ENCODE measurements around the gene LATS2. TPM values are rescaled to one million over a fixed set of nuclear protein-coding genes. Genes with fewer than 3 reads are reported as not detected.
"Not testable (repeated sequence)": the region's sequence is repeated elsewhere in the genome, so short reads cannot be mapped to it uniquely, and the experiment has no call there.

Gene LATS2
- total and polyA plus RNA-seq, 3 experiments from 2014 or later = 0.66 to 1.9 (median 1.4) TPM

DNA sequence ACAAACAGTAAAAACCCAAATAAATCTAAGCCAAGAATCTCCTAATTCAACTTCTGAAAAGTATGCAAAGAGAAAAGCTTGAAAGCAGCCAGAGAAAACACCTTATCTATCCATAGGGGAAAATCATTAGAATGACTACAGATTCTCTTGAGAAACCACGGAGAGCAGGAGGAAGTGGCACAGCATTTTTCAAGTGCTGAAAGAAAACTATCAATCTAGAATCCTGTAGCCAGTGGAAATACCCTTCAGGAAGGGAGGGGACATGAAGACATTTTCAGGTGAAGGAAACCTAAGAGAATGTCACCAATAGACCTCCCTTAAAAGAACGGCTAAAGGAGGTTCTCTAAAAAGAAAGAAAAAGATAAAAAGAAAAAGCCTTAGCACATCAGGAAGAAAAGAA, 92.6 kb downstream of the LATS2 start:
- CTCF ChIA-PET = no interaction called here
- no peak overlapping the region for H3K27ac Mint-ChIP-seq
- Histone ChIP-seq H3K9me3 (ENCODE audit: low read length) (no peaks in the 10 kb centered on the region), H3K27ac (ENCODE audit: low read depth, low read length) (no peak overlapping the region), H3K36me3 (ENCODE audit: insufficient read depth, low read length) (no peaks in the 10 kb centered on the region), H3K27me3 (ENCODE audit: insufficient read depth, low read length, poor library complexity, severe bottlenecking) (no peaks in the 10 kb centered on the region), H3K4me1 (ENCODE audit: insufficient read depth, low read length) (no peaks in the 10 kb centered on the region), H3K4me3 (ENCODE audit: low read length) (no peak overlapping the region)
- peaks cover 0 to 20% of the 10 kb centered on the region in 2 donors for H3K27me3 Mint-ChIP-seq
- H3K4me1 Mint-ChIP-seq = peaks cover 0 to 11% (median 0%) of the 10 kb centered on the region in 3 donors
- H3K36me3 Mint-ChIP-seq = no peaks in the 10 kb centered on the region
- H3K9me3 Mint-ChIP-seq = no peaks in the 10 kb centered on the region
- no peak overlapping the region for H3K4me3 Mint-ChIP-seq
- no peak for DNase-seq
- POLR2A ChIA-PET = no interaction called here

GRCh38 chr13:20967340-20967739, 94.0 kb downstream of the LATS2 start:
- no peak overlapping the region for H3K27ac ChIP-seq (ENCODE audit: low read depth, low read length)
- H3K4me3 Mint-ChIP-seq = no peak overlapping the region
- no peaks in the 10 kb centered on the region for H3K4me1 ChIP-seq (ENCODE audit: insufficient read depth, low read length)
- ChIA-PET POLR2A (no interaction called here), CTCF (no interaction called here)
- H3K27me3 Mint-ChIP-seq = peaks cover 0 to 13% of the 10 kb centered on the region in 2 donors
- no peak for DNase-seq
- H3K9me3 ChIP-seq (ENCODE audit: low read length) = no peaks in the 10 kb centered on the region
- H3K36me3 Mint-ChIP-seq = no peaks in the 10 kb centered on the region
- no peaks in the 10 kb centered on the region for H3K36me3 ChIP-seq (ENCODE audit: insufficient read depth, low read length)
- no peak overlapping the region for H3K27ac Mint-ChIP-seq
- H3K27me3 ChIP-seq (ENCODE audit: insufficient read depth, low read length, poor library complexity, severe bottlenecking) = no peaks in the 10 kb centered on the region
- no peak overlapping the region for H3K4me3 ChIP-seq (ENCODE audit: low read length)
- H3K9me3 Mint-ChIP-seq = no peaks in the 10 kb centered on the region
- peaks cover 0 to 11% (median 0%) of the 10 kb centered on the region in 3 donors for H3K4me1 Mint-ChIP-seq

- POLR2A ChIA-PET = no interaction called here
- no peak overlapping the region for H3K4me3 Mint-ChIP-seq
- CTCF ChIA-PET = no interaction called here
Observed at GRCh38 chr13:20964904-20965303, 96.5 kb downstream of the LATS2 start.

DNA sequence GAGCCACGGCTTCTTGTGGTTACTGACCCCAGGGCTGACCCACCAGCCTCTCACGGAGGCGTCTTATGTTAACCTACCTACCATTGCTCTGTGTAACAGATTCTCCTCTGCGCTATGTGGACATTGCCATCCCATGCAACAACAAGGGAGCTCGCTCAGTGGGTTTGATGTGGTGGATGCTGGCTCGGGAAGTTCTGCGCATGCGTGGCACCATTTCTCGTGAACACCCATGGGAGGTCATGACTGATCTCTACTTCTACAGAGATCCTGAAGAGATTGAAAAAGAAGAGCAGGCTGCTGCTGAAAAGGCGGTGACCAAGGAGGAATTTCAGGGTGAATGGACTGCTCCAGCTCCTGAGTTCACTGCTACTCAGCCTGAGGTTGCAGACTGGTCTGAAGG, 99.7 kb downstream of the LATS2 start:
- POLR2A ChIA-PET; DNase-seq; H3K36me3 Mint-ChIP-seq; H3K36me3 ChIP-seq (ENCODE audit: insufficient read depth, low read length); H3K4me1 Mint-ChIP-seq; H3K9me3 ChIP-seq (ENCODE audit: low read length); H3K4me1 ChIP-seq (ENCODE audit: insufficient read depth, low read length); H3K4me3 ChIP-seq (ENCODE audit: low read length); CTCF ChIA-PET; H3K27ac Mint-ChIP-seq; H3K27ac ChIP-seq (ENCODE audit: low read depth, low read length); H3K9me3 Mint-ChIP-seq; H3K27me3 ChIP-seq (ENCODE audit: insufficient read depth, low read length, poor library complexity, severe bottlenecking): not testable (repeated sequence)
- H3K27me3 Mint-ChIP-seq = peaks cover 0 to 32% of the 10 kb centered on the region in 2 donors
- peak overlapping the region in 1 of 7 donors; percentile 3 for H3K4me3 Mint-ChIP-seq

More at GRCh38 chr13:20964904-20965303, 96.5 kb downstream of the LATS2 start:
- Mint-ChIP-seq H3K27me3 (peaks cover 0 to 20% of the 10 kb centered on the region in 2 donors), H3K36me3 (no peaks in the 10 kb centered on the region), H3K4me1 (peaks cover 4 to 17% (median 5%) of the 10 kb centered on the region in 3 donors), H3K27ac (no peak overlapping the region), H3K9me3 (no peaks in the 10 kb centered on the region)
- Histone ChIP-seq H3K36me3 (ENCODE audit: insufficient read depth, low read length) (no peaks in the 10 kb centered on the region), H3K4me1 (ENCODE audit: insufficient read depth, low read length) (no peaks in the 10 kb centered on the region), H3K27ac (ENCODE audit: low read depth, low read length) (no peak overlapping the region), H3K4me3 (ENCODE audit: low read length) (no peak overlapping the region), H3K27me3 (ENCODE audit: insufficient read depth, low read length, poor library complexity, severe bottlenecking) (no peaks in the 10 kb centered on the region), H3K9me3 (ENCODE audit: low read length) (no peaks in the 10 kb centered on the region)
- no peak for DNase-seq

DNA sequence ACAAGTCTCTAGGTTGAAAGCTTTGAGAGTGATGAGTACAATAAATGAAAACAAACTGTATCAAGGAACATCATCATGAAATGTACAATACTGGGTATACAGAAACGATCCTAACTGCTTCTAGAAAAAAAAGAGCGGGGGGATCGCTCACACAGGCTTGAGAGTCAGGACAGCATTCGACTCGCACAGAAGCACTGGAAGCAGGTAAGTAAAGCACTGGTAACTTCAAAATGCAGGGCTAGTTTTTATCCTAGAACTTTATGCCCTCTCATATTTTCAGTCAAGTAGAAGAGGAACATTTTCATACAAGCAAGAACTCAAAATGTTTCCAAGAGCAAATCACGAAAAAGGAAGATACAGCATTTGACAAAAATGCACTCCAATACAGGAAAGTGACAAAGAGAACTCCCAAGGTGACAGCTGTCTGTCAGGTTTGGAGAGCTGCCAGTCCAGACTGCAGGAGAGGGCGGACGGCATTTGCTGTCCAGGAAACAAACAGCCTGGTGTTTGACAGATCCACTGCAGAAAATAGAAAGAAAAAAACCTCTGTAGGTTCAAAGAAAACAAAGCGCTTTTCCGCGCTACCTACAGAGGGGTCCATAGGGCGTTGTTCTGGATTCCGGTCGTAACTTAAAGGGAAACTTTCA, 100.6 kb downstream of the LATS2 start:
- no peak overlapping the region for H3K4me3 ChIP-seq (ENCODE audit: low read length)
- peak overlapping the region in 1 of 8 donors; percentile 14 for H3K27ac Mint-ChIP-seq
- H3K4me1 ChIP-seq (ENCODE audit: insufficient read depth, low read length) = no peaks in the 10 kb centered on the region
- no peak overlapping the region for H3K27ac ChIP-seq (ENCODE audit: low read depth, low read length)
- H3K36me3 Mint-ChIP-seq = no peaks in the 10 kb centered on the region
- no peaks in the 10 kb centered on the region for H3K36me3 ChIP-seq (ENCODE audit: insufficient read depth, low read length)
- H3K9me3 ChIP-seq (ENCODE audit: low read length) = no peaks in the 10 kb centered on the region
- POLR2A ChIA-PET = no interaction called here
- H3K27me3 ChIP-seq (ENCODE audit: insufficient read depth, low read length, poor library complexity, severe bottlenecking) = no peaks in the 10 kb centered on the region
- peaks cover 4 to 6% (median 5%) of the 10 kb centered on the region in 3 donors for H3K4me1 Mint-ChIP-seq
- CTCF ChIA-PET = no interaction called here
- H3K27me3 Mint-ChIP-seq = peaks cover 0 to 32% of the 10 kb centered on the region in 2 donors
- no peak for DNase-seq
- H3K9me3 Mint-ChIP-seq = no peaks in the 10 kb centered on the region
- H3K4me3 Mint-ChIP-seq = no peak overlapping the region

DNA sequence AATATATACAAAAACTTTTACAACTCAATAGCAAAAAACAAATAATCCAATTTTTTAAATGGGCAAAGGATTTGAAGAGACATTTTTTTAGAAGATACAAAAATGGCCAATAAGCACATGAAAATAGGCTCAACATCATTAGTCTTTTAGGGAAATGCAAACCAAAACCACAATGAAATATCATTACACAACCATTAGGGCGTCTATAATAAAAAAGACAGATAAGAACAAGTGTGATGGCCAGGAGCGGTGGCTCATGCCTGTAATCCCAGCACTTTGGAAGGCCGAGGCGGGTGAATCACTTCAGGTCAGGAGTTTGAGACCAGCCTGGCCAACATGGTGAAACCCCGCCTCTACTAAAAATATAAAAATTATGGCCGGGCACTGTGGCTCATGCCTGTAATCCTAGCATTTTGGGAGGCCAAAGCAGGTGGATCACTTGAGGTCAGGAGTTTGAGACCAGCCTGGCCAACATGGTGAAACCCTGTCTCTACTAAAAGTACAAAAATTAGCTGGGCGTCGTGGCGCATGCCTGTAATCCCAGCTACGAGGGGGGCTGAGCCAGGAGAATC, 104.3 kb downstream of the LATS2 start:
- H3K9me3 Mint-ChIP-seq; H3K36me3 Mint-ChIP-seq; H3K36me3 ChIP-seq (ENCODE audit: insufficient read depth, low read length); CTCF ChIA-PET; H3K27ac ChIP-seq (ENCODE audit: low read depth, low read length); H3K4me3 ChIP-seq (ENCODE audit: low read length); H3K4me1 Mint-ChIP-seq; H3K4me1 ChIP-seq (ENCODE audit: insufficient read depth, low read length); H3K9me3 ChIP-seq (ENCODE audit: low read length); DNase-seq; POLR2A ChIA-PET; H3K27me3 ChIP-seq (ENCODE audit: insufficient read depth, low read length, poor library complexity, severe bottlenecking); H3K4me3 Mint-ChIP-seq: not testable (repeated sequence)
- Mint-ChIP-seq H3K27me3 (peaks cover 7 to 47% of the 10 kb centered on the region in 2 donors), H3K27ac (peak overlapping the region in 1 of 8 donors; percentile 60)

GRCh38 chr13:20955496-20955895, 105.9 kb downstream of the LATS2 start:
- Mint-ChIP-seq H3K4me1 (peaks cover under 1% of the 10 kb centered on the region in 3 donors), H3K4me3 (no peak overlapping the region), H3K27me3 (peaks cover 14 to 47% of the 10 kb centered on the region in 2 donors), H3K27ac (no peak overlapping the region), H3K9me3 (no peaks in the 10 kb centered on the region), H3K36me3 (no peaks in the 10 kb centered on the region)
- no peaks in the 10 kb centered on the region for H3K36me3 ChIP-seq (ENCODE audit: insufficient read depth, low read length)
- H3K9me3 ChIP-seq (ENCODE audit: low read length) = no peaks in the 10 kb centered on the region
- no peaks in the 10 kb centered on the region for H3K27me3 ChIP-seq (ENCODE audit: insufficient read depth, low read length, poor library complexity, severe bottlenecking)
- CTCF ChIA-PET = no interaction called here
- no peaks in the 10 kb centered on the region for H3K4me1 ChIP-seq (ENCODE audit: insufficient read depth, low read length)
- no peak overlapping the region for H3K4me3 ChIP-seq (ENCODE audit: low read length)
- POLR2A ChIA-PET = no interaction called here
- no peak for DNase-seq
- no peak overlapping the region for H3K27ac ChIP-seq (ENCODE audit: low read depth, low read length)

DNA sequence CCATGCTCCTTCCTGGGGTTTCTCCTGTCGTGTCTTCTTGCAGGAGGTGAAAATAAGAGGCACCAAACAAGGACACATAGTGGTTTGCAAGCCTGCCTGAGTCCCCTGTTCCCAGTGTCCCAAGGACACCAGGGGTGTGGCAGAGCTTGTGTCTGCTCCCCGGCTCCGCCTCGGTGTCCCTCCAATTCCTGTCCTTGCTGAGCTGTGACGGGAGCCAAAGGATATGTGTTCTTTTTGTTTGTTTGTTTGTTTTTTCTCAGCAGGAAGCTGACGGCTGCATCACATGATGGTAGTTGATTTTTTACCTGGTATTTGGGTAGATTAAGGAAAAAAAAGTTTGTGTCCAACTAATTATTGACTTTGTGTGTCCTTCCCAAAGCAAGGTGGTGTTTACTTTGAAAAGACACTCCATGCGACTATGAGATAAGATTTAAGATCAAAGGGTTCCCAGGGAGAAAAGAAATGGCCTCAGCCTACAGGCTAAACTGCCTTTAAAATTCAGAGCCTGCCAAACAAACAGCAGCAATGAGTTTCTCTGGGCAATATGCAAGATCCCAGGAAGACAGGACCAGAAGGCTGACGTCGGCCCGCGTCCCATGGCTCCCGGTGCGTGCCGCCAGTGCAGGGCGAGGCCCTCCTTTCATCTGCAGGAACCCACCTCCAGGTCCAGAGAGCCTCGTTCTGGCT, 108.0 kb downstream of the LATS2 start:
- CTCF ChIA-PET = no interaction called here
- Mint-ChIP-seq H3K4me1 (no peaks in the 10 kb centered on the region), H3K4me3 (no peak overlapping the region), H3K36me3 (peaks cover 0 to 2% (median 0%) of the 10 kb centered on the region in 3 donors), H3K9me3 (no peaks in the 10 kb centered on the region), H3K27ac (no peak overlapping the region), H3K27me3 (peaks cover 19 to 53% of the 10 kb centered on the region in 2 donors)
- POLR2A ChIA-PET = no interaction called here
- DNase-seq = no peak
- Histone ChIP-seq H3K27ac (ENCODE audit: low read depth, low read length) (no peak overlapping the region), H3K4me1 (ENCODE audit: insufficient read depth, low read length) (no peaks in the 10 kb centered on the region), H3K36me3 (ENCODE audit: insufficient read depth, low read length) (no peaks in the 10 kb centered on the region), H3K27me3 (ENCODE audit: insufficient read depth, low read length, poor library complexity, severe bottlenecking) (no peaks in the 10 kb centered on the region), H3K9me3 (ENCODE audit: low read length) (no peaks in the 10 kb centered on the region), H3K4me3 (ENCODE audit: low read length) (no peak overlapping the region)
